Transverse colon (tissue), 3 donors: Measurements from ENCODE around the gene CRK.

Source experiments
- CTCF ChIP-seq, 5 experiments: fragments of 200-600 bp in 3 of 5; fragments of 450-650 bp in 2 of 5; sonication (generic) in 3 of 5; IDR thresholded peaks; 1 replicate in 2 of 5; 2 replicates in 3 of 5; pipeline ENCODE4 v1.5.1; 2016 to 2017; ENCODE audit warnings: antibody characterized with exemption in 5 of 5, inconsistent platforms in 3 of 5, mild to moderate bottlenecking in 2 of 5, moderate library complexity in 1 of 5
- EP300 ChIP-seq: sonication (generic); formaldehyde crosslinking; IDR thresholded peaks from one replicate; pipeline ENCODE4 v1.6.1; 2017; ENCODE audit warnings: antibody characterized with exemption, low read depth
- POLR2A ChIP-seq: fragments of 450-650 bp; IDR thresholded peaks from one replicate; pipeline ENCODE4 v1.6.1; 2016; ENCODE audit warnings: antibody characterized with exemption, mild to moderate bottlenecking, moderate library complexity

- TF ChIP-seq POLR2A: no peak
- TF ChIP-seq CTCF (IDR thresholded peaks at IDR 0.05): no peak
- no peak for TF ChIP-seq EP300
These were observed 14.9 kb upstream of the CRK start for GRCh38 chr17:1470755-1471462.
